MM.1S (cell line): ENCODE measurements around the gene ZSCAN30.

Source experiments
- EZH2 ChIP-seq: fragments of 300-600 bp; sonication (generic); optimal IDR thresholded peaks from 2 replicates; pipeline ENCODE3; 2017; ENCODE audit warnings: low read depth, mild to moderate bottlenecking, antibody characterized with exemption, low read length, mixed read lengths
- EZH2phosphoT487 ChIP-seq: fragments of 300-600 bp; sonication (generic); IDR thresholded peaks from 2 replicates; pipeline ENCODE4 v1.6.1; 2018; ENCODE audit warnings: antibody characterized with exemption, low read length
- TF ChIP-seq, protein P1 (sequence below): fragments of 300-600 bp; sonication (generic); IDR thresholded peaks from 2 replicates; pipeline ENCODE4 v1.5.1; 2016; ENCODE audit warnings: antibody characterized with exemption, low read length, mixed read lengths

DNA sequence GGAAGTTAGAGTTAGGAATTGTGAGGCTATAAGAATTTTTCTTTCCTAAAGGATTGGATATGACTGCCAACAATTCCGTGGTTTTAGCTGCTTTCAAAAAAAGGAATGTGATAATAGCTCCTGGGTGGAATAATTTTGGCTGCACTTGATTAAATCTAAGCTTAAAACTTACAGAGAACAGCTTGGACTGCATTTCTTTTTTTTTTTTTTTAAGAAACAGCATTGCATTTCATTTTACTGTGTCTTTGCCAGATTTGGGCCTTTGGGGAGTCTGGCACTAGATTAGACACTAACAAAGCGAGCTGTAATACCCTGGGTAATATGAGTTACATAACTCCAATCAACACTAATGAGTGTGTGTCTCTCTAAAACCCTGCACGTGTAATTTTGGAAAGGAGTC lies 87.0 kb downstream of the ZSCAN30 start:
- TF ChIP-seq, protein P1, sequence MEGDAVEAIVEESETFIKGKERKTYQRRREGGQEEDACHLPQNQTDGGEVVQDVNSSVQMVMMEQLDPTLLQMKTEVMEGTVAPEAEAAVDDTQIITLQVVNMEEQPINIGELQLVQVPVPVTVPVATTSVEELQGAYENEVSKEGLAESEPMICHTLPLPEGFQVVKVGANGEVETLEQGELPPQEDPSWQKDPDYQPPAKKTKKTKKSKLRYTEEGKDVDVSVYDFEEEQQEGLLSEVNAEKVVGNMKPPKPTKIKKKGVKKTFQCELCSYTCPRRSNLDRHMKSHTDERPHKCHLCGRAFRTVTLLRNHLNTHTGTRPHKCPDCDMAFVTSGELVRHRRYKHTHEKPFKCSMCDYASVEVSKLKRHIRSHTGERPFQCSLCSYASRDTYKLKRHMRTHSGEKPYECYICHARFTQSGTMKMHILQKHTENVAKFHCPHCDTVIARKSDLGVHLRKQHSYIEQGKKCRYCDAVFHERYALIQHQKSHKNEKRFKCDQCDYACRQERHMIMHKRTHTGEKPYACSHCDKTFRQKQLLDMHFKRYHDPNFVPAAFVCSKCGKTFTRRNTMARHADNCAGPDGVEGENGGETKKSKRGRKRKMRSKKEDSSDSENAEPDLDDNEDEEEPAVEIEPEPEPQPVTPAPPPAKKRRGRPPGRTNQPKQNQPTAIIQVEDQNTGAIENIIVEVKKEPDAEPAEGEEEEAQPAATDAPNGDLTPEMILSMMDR: no peak
- TF ChIP-seq EZH2: no peak
- no peak for TF ChIP-seq EZH2phosphoT487
